ENCODE results near the gene ATP1B3.
A peak's percentile ranks its signal among the peaks of the same experiment; 100 is the strongest.
"Not testable (repeated sequence)": the region's sequence is repeated elsewhere in the genome, so short reads cannot be mapped to it uniquely, and the experiment has no call there.

The ATP1B3 gene

DNA sequence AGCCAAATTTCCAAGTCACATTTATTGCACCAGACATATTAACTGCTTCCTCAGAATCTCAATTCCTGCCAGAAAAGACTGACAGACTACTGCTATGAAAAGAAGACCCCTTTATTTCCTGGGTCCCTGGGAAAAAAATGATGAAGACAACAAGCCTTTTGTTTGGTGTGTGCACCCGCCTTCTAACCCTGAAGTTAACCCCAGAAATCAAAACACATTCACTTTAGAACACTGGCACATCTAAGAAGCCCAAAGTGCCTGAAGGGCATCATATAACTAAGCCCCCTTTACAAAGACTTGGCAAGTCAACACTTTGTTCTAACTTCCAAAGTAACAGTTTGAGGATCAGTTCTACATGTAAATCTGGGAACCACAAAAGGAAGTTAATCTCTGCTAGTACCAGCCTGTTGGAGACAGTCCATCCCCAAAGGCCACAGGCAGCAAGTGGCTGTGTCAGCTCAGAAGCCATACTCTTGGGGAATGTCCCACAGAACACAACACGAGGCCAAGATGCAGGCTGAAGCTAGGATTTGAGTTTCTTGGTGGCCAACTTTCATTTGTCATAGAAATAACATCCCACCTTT is 16.3 kb upstream of the ATP1B3 start:
- DNase-seq (ENCODE audit: low read depth in 2 of 2), result no peak

DNA sequence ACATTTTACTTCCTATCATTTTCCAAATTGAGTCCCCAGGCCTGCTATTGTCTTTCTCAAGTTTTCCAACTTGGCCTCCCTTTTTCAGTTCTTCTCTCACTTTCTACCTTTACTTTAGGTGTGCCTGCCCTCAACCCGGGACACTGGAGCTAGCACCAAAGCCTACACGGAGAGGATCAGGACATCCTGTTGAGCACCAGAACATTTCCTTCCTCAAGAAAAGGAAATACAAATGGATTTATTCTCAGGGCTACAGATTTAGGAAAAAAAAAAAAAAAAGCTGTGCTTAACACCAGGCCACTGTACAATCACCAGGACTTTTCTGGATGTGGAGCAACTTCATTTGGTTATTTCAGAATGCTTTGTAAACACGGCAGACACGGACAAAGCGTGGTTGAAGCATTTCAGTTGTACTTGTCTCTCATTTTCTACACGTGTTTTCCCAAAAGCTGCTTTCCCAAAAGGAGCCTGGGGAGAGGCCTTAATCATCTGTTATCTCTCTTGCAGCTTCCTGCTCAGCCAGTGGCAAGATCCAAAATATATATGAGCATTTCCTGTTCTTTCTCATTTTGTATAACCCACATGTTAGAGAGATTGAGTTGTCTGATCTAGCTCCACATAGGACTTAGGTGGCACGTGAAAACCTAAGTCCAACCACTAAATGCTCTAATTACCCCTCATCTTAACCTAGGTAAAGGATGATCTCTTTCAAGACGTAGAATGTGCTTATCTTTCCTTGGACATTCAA is 15.5 kb upstream of the ATP1B3 start:
- DNase-seq (ENCODE audit: low read depth in 2 of 2), result no peak

DNA sequence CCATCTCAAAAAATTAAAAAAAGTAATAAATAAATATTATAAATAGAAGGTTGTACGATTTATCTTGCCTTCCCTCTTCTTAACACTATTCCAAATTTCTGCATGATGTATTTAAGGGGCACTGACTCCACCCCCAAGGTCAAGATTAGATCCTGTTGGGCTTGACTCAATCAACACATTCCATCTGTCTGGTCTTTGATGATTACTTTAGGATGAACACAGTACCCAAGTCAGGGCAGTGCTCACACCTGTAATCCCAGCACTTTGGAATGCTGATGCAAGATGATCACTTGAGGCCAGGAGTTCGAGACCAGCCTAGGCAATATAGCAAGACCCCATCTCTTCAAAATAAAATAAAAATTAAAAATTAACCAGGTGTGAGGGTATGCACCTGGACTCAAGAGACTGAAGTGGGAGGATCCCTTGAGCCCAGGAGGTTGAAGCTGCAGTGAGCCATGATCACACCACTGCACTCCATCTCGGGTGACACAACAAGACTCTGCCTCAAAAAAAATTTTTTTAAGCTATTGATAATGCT is 14.1 kb upstream of the ATP1B3 start:
- DNase-seq (ENCODE audit: low read depth in 2 of 2), result no peak

DNA sequence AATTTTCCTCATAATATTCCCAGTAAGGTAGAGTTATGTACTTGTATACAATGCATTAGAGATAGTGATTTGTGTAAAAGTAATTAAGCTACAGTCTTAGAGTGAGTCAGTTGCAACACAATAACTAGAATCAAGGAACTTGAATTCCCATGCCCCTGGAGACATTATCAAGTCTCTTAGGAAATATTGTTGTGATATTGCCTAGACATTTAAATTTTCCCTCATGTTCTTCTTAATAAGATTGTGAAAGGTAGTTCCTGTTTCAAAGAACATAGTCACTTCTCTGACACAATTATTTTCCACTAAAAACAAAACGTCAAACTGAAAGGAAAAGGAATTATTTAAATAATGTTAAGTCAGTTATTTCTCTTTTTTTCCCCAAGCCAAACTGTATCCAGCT is 13.0 kb upstream of the ATP1B3 start:
- DNase-seq (ENCODE audit: low read depth in 2 of 2), result no peak

DNA sequence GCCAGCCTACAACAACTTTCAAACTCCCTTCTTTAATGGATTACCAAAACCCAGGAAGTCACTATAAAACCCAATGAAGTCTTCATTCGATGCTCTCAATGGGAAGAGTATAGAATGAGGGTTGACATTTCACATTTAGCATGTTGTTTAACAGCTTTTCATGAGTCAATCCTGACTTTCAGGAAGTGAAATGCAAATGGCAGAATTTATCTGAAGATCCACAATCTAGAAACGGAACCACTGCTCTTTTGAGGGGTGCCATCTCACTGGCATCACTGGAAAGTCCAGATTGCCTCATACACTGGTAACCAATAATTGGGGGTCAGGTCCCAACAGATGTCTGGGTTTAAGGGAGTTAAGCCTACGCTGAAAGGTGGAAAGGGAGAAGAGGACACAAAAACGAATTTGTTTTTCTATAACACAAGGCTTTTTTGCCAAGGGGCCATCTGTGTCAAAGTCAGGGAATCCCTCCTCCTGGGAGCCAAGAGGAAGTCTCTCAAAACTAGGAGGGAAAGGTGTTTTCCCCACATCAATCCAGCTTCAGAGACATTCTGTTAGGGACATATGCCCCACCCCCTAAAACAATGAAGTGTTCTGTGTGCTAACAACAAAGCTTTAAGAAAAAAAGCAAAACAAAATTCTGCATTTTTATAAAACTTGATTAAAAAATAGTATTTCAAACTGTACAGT is 12.0 kb upstream of the ATP1B3 start:
- DNase-seq (ENCODE audit: low read depth in 2 of 2), result no peak

DNA sequence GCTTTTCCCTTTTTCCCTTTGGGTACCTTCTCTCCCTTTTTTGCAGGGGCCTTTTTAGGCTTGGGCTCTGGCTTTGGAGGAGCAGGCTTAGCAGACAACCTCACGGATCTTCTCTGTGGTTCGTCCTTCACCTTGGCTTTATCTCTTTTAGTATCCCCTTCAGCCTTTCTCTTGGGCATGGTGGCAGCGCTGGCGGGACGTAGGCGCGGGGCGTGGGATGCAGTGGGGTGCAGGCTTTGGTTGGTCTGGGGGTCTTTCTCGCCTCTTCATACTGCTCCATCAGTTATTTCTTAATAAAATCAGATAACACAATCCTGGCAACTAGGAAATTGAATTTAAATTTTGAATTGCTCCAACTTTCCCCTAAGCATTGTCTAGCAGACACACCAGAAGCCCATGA is 11.3 kb upstream of the ATP1B3 start:
- DNase-seq (ENCODE audit: low read depth in 2 of 2), result no peak

DNA sequence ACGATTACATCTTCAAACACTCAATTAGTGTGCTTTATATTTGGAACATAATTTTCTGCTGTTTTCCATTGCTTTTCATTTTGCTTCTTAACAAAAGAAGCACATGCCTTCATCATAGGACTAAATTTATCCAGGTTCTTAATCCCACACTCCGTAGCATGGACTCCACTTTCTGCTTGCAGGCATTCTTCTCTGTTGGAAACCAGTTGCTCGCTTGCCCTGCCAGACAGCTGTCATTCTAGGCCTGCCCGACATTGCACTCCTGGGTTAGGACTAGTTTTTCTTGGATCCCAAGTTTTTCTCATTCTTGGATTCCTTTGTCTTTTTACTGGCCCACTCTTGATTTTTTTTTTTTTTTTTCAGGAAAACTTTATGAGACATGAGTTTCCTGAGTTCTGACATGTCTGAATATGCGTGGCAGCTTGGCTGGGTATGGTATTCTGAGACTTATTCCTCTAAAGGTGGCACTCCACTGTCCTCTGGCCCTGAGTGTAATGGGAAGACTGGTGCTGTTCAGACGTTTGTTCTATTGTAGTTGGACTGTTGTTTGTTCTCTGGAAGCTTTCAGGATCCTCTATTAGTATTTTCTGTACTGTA is 6.3 kb upstream of the ATP1B3 start:
- DNase-seq (ENCODE audit: low read depth in 2 of 2), result no peak

DNA sequence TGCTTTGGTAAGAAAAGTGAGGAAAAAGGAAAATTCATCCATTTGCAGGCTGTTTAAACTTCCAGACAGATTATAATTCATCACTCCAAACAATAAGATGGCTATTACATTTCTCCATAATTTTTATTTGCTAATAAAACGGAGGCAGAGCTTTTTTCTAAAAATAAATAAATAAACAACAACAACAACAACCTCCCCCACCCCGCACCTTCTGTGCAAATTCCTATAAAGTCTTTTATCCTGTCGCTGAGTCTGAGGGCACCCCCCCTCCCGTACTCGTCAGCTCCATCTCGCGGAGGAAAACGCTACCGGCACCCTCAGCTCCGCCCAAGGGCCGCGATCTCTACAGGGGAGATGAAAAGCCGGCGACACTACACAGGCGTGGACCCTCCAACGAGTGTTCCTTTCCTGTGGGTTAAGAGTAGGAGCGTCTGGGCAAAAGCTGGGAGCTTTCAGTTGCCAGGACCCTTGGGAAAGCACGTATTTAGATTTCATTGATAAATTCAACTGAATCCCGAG is 1.0 kb upstream of the ATP1B3 start:
- peak; percentile 77 to 83 for DNase-seq (ENCODE audit: low read depth in 2 of 2)

DNA sequence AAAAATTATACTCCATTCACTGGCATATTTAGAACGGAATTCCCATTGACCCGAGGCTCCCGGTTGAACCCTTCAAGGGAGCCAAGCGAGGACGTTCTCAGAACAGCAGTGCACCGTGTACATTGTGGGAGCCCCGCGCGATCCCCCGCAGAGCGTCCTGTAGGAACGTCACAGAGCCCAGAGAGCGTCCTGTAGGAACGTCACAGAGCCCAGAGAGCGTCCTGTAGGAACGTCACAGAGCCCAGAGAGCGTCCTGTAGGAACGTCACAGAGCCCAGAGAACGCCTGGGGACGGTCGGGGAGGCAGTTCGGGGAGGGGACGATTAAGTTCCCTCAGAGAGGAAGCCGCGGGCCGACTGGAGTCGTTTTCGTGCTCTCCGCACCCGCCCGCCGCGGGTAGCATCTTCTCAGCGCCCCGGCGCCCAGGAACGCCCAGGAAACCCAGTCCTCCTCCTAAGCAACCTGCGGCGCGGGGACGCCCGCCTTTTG is 506 bp upstream of the ATP1B3 start:
- DNase-seq (ENCODE audit: low read depth in 2 of 2), result peak; percentile 61 to 63

DNA sequence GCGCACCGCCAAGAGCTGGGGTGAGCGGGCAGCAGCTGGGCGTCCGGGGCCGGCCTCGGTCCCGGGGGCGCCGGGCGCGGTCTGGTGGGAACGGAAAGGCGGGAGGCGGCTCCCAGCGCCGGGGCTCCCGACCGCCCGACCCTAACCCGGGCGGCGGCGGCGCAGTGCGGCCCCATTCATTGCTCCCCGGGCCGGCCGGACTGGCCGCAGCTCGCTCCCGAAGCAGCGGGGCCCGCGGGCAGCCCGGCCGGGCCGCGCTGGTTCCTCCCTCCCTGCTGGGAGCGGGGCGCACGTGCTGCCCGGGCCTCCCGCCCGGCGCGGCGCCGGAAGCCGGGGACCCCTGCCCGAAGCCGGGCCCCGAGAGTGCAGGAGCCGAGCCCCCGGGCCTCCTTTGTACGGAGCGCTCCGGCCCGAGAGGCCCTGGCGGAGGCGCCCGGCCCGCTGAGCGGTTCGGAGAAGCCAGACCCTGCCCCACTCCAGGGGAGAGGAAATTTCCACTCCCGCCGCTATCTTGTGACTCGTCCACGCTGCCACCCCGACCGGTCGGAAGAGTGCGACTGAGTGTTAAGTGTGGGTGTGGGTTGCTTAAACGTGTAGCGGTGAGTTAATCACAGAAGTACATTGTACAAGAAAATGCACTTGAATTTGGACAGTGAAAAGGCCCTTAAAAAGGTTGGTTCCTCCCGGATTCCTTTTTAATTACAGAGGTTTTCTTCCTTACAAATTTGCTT is 613 bp downstream of the ATP1B3 start:
- DNase-seq (ENCODE audit: low read depth in 2 of 2), result peak; percentile 58 to 66

DNA sequence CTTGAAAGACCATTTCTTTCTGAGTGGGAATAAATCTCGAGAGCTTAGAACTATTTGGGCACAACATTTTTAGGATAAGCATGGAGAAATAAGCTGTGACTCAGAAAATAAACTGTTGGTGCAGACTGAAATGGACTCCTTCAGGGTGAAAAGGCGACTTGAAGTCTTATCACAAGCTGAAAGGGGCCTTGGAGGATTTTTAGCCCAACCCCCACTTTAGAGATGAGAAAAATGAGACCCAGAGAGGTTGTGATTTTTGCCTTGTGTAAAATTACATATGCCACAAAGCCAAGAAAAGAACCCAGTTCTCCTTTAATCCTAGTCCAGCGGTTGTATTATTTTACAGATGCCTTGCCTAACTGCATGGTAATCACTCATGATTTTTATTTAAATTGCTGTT is 1.5 kb downstream of the ATP1B3 start:
- no peak for DNase-seq (ENCODE audit: low read depth in 2 of 2)

DNA sequence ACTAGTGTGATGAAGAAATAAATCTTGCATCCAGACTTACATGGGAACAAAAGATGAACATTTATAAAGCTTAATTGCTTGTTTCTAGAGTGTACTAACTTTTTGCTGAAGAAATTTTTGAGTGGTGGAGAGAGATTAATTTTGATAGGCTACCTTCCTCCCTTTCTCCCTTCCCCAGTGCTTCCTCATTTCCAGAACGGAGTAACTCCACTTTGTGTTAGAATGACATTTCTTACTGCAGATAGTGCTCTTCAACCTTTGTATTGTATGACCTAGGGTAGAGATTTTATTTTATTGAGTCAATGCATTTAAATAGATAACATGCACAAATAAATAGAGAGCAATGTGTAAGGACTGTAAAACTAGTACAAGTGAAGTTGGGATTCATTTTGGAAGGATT is 1.9 kb downstream of the ATP1B3 start:
- DNase-seq (ENCODE audit: low read depth in 2 of 2), result no peak

DNA sequence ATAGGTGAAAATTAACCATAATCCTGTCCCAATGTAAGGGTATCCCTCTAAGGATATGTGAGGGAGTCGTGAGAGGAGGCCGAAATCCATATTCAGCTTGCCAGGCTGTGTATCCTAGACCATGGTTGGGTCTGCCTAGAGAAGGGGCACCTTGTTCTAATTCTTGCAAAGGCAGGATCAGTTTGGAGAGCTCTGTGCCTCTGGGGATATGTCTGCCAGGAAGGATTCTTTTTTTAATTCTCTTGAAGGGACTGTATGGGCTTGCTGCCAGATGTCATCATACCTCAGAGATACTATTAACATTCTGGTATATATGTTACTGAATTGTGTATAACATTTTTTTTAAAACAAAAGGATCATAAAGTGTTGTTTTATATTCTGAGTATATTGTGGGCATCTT is 2.4 kb downstream of the ATP1B3 start:
- no peak for DNase-seq (ENCODE audit: low read depth in 2 of 2)

DNA sequence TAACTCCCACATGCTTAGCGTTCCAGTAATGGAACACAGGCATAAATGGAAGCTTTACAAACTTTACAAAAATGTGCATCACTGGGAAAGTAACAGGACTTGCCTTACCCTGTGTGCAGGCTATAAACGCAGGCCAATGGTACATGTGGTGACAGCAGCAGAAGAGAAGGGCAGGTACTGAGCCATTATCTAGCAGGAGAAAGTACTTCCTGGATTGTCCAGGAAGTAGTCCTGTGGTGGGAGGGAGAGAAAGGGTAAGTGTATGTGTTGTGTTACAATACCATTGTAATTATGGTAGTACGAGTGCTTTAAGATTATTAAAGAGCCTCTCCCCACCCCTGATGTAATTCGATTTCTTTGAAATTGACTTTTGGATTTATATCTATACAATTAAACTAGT is 5.3 kb downstream of the ATP1B3 start:
- DNase-seq (ENCODE audit: low read depth in 2 of 2), result no peak

DNA sequence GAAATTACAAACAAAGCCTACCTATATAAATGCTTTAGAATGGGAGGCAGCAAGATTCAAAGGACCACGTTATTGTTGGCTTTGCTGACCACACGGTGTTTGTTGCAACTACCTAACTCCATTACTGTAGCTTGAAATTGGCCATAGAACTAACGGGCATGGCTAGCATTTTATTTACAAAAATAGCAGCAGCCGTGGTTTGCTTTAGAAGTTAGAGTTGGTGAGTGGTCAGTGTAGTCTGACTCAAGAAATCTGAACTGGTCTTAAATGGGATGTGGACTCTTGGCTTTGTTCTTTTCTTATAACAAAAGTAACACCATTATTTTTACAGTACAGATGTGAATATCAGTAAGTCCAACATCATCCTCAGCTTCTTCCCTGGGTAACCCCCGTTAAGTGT is 10.6 kb downstream of the ATP1B3 start:
- no peak for DNase-seq (ENCODE audit: low read depth in 2 of 2)

DNA sequence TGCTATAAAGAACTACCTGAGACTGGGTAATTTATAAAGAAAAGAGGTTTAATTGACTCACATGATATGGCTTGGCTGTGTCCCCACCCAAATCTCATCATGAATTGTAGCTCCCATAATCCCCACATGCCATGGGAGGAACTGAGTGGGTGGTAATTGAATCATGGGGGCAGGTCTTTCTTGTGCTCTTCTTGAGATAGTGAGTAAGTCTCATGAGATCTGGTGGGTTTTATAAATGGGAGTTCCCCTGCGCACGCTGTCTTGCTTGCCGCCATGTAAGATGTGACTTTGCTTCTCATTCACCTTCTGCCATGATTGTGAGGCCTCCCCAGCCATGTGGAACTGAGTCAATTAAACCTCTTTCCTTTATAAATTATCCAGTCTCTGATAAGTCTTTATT is 12.1 kb downstream of the ATP1B3 start:
- not testable (repeated sequence) for DNase-seq (ENCODE audit: low read depth in 2 of 2)

DNA sequence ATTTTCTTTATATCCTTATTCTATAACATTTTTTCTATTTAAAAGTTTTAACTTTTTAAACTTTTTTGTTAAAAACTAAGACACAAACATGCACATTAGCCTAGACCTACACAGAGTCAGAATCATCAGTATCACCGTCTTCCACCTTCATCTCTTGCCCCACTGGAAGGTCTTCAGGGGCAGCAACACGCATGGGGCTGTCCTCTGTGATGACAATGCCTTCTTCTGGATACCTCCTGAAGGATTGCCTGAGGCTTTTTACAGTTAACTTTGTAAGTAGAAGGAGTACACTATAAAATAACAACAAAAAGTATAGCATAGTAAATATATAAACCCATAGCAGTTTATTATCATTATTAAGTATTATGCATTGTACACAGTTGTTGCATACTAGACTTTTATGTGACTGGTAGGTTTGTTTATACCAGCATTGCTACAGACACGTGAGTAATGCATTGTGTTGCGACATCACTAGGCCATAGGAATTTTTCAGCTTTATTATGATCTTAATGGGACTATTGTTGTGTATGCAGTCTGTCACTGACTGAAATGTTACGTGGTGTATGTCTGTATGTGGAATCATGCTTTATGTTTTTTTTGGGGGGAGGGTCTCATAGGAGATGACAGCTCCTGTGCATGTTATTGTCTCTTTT is 18.2 kb downstream of the ATP1B3 start:
- DNase-seq (ENCODE audit: low read depth in 2 of 2), result no peak

DNA sequence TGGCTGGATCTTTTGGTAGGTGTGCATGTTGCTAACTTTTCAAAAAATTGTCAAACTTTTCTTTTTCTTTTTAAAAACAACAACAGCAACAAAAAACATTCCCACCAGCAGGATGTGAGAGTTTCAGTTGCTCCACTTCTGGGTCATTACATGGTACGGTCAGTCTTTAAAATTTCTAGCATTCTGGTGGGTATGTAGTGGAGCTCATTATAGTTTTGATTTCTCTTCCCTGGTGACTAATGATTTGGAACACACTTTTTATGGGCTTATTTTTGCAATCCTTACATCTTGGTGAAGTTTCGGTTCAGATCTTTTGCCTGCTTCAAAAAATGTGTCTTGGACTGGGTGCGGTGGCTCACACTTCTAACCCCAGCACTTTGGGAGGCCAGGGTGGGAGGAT is 19.3 kb downstream of the ATP1B3 start:
- DNase-seq (ENCODE audit: low read depth in 2 of 2), result no peak

DNA sequence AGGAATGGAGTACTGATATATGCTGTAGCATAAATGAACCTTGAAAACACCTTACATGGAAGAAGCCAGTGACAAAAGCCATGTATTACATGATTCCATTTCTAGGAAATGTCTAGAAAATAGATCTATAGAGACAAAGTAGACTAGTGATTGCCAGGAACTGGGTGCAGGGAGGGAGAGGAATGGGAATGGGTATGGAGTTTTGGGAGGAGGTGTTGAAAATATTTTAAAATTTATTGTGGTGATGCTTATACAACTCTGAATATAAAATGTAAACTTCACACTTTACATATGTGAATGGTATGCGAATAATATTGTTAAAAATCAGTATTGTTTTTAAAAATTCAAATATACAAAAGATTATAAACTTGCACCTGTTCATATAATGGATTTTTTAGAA is 22.5 kb downstream of the ATP1B3 start:
- no peak for DNase-seq (ENCODE audit: low read depth in 2 of 2)

DNA sequence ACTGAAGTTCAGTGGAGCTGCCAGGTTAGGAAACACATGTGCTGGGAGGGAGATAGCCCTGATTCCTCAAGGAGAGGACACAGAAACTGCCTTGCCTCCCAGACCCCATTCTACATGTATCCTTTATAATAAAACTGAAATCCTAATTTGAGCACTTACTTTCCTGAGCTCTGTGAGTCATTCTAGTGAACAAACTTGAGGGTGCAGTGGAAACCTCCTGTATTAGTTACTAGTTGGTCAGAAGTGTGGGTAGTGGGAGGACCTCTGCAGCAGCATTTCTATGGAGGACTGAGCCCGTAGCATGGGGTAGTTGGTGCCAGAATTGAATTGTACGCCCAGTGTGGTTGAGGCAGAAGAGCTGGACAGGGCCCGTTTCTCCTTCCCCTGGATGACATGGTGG is 23.9 kb downstream of the ATP1B3 start:
- DNase-seq (ENCODE audit: low read depth in 2 of 2), result no peak

DNA sequence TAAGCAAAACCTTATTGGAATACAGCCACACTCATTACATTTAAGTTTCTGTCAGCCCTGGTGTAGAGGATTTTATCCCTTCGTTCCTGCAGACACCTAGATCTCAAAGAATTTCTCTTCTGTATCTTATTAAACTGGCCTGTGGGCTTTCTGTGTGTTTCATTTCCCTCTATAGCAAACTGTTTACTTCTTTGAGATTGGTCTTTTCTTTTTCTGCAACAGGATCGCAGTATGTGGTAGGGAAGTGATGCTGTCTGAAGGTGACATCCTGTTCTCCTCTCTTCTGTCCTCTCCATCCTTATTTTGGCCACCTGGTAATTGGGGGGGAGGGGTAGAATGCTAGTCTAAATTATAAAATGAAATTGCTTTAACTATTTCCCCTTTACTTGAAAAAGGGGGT is 25.5 kb downstream of the ATP1B3 start:
- DNase-seq (ENCODE audit: low read depth in 2 of 2), result no peak
